KOPT-K1 (cell line): ENCODE results near the gene NELL2.

Experiments
- H3K27ac ChIP-seq: fragments of 200-600 bp; sonication (generic); 2 replicates; pipeline ENCODE4 v1.5.1; 2016; ENCODE audit warnings: antibody characterized with exemption, mild to moderate bottlenecking, low read depth, low read length; ENCODE audit not compliant: poor library complexity, severe bottlenecking
- H3K36me3 ChIP-seq: fragments of 200-600 bp; sonication (generic); 2 replicates; pipeline ENCODE4 v1.5.1; 2017; ENCODE audit warnings: antibody characterized with exemption, mild to moderate bottlenecking, low read length, moderate library complexity; ENCODE audit not compliant: insufficient read depth
- H3K9me3 ChIP-seq: fragments of 200-600 bp; sonication (generic); 2 replicates; pipeline ENCODE4 v1.5.1; 2017; ENCODE audit warnings: antibody characterized with exemption, low read length, mild to moderate bottlenecking; ENCODE audit not compliant: insufficient read depth, poor library complexity, severe bottlenecking

The NELL2 gene

DNA sequence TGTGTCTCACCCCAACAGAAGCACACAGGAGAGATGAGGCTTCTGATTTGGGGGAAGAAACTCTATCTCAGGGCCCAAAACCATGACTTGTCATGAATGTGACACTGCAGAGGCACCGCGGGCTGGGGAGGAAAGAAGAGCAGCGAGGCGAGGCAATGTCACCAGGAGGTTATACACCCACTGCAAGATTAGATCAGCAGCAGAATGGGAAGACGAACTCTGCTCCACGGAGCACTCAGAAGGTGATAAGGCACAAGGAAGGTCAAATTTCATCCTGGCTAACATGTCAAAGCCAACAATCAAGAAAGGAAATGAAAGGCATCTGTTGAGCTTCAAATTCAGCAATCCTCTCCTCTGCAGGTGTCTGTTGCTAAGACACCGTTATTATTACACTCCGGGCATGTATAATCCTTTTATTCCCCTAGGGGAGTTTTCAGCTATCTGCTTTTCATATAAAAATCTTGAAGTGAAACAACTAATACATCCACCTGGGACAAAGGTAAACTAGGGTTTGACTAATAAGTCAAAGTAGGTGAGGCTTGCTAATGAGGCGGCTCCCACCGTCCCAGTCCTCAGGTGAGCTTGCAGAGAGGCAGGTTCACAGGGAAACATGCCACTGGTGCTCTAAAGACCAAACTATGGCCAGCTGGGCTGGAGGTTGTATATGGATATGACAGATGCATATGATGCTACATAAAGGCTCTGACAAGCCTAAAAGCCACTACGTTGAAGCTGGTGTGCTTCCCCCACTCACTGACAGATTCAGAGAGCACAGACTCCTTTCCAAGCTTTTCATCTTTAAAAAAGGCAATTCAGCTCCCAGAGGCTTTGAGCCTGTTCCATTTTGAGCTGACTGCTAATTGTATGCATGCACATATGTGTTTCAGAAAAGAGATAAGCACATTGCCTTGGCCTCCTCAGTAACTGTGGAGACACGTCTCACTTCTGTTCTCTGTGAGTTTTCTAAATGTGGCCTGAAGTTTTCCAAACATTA lies 221.2 kb downstream of the NELL2 start:
- H3K9me3 ChIP-seq = no peaks in the 10 kb centered on the region
- H3K27ac ChIP-seq = no peak overlapping the region
- no peaks in the 10 kb centered on the region for H3K36me3 ChIP-seq

DNA sequence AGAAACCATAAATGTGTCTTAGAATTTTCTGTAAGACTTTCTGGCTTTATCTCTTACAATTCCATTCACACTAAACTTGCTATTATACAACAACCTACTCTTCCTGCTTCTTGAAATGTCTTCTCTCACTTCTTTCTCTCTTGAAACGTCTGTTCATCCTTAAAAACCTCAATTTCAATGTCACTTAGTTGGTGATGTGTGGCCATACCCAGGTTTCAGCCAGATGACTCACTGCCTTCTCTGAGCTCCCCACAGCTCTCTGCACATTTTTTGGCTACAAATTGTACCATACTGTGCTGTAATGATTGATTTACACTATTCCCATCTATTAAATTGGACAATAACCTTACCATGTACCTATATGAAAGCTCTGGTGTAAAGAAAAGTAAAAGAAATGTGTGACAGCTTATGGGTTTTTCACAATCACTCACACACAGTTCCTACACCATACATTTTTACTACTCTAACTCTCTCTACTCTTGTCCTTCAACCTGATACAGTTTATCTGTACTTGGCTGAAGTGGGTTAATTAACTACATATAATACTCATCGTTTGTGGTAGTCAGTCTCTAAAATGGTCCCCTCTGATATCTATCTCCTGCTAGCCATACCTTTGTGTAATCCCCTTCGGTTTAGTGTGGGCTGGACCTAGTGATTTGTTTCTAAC lies 222.1 kb downstream of the NELL2 start:
- Histone ChIP-seq H3K9me3 (no peaks in the 10 kb centered on the region), H3K27ac (no peak overlapping the region), H3K36me3 (no peaks in the 10 kb centered on the region)

DNA sequence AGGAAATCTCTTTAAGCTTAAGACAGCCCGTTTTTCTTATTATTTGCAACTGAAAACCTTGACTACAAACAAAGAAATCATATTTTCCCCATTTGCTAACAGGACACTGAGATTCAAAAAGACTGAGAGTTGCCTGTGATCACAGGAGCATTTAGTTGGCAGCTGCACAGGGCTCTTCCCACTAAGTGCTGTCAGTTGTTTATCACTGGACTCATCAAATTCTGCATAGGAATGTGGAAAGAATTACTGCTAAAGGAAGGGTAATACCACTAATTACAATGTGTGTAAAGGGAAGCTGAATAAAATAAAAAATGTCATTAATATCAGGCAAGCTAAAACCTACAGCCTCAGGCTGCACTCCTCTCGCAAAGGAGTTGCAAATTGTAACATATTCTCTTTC lies 226.4 kb downstream of the NELL2 start:
- Histone ChIP-seq H3K27ac (no peak overlapping the region), H3K9me3 (no peaks in the 10 kb centered on the region), H3K36me3 (no peaks in the 10 kb centered on the region)

DNA sequence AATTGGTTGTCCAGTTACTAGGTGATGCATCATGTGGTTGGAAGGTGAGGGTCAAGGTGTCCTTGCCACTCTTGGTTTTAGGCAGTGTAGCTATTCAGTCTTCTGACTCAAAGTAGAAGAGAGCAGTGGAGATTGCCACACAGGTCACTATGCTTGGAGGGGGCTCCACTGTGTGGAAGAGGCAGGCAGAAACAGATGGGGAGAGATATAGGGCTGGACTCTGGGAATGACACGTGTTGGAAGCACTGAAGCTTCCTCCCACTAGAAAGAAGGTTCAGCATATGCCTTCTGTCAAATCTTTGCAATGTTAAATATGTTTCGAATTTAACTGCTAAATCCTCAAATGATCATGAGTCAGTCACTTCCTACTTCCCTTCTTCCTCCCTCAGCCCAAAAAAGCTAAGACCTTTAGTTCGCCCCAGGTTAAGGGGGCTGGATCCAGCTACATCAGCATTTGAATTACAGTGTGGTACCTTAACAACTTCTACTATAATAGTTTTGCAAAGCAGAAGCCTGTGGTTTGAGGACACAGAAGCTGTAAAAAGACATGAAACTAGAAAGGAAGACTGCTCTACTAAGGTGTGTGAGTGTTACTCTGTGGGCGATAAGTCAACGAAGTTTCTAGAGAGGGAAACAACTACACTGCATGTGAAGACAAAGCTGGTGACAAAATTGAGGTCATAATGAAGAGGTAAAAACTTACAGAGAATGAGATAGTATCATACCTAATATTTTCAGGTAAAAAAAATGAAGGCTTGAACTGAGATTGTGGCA lies 228.0 kb downstream of the NELL2 start:
- no peaks in the 10 kb centered on the region for H3K9me3 ChIP-seq
- H3K36me3 ChIP-seq = no peaks in the 10 kb centered on the region
- no peak overlapping the region for H3K27ac ChIP-seq

DNA sequence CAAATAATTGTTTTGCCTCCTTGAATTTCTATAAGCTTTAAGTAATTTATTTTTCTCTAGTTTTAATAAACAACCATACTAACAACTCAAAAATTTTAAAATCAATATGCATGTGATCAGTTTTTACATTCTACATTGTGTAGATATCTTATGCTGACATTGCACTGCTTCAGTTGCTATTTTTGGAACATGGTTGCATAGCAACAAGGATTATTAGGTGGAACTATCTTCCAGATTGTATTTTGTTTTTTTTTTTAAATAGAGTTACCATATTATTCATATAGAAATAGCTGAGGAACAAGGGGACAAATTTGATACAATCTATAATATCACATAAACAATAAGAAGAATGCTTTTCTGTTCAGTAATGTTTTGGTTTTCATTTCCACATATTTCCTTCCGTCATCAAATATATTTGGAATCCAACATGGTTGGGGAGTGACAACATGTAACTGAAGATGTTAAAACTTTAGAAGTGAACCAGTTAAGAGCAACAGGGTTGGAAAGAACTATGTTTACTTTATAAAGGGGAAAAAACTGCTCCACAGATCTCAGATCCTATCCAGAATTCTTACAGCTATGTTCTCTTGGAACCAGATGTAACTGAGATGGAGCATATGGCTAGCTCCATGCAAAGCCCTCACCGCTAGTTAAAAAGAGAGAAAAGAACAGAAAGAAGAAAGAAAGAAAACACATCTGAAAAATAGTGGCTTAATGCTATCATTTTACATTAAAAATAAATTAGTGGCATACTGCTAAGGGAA lies 235.5 kb downstream of the NELL2 start:
- H3K36me3 ChIP-seq = no peaks in the 10 kb centered on the region
- no peak overlapping the region for H3K27ac ChIP-seq
- no peaks in the 10 kb centered on the region for H3K9me3 ChIP-seq

DNA sequence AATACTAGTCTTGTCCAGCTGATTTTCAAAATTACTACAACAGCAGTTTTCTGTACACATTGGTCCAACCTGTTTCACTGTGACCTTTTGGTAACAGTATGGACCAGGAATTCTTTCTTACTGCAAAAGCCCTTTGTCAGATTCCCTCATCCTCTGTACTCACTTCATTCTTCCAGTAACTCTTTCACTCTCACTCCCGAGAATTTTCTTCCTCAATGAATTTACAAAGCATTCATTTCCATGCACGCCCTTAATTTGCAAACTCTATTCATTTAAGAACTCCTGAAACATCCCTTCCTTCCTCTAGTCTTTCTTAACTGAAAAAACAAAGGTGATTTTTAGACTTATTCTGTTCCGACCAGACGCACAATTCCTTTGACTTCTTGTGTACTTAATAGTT lies 238.2 kb downstream of the NELL2 start:
- Histone ChIP-seq H3K27ac (no peak overlapping the region), H3K9me3 (no peaks in the 10 kb centered on the region), H3K36me3 (no peaks in the 10 kb centered on the region)

DNA sequence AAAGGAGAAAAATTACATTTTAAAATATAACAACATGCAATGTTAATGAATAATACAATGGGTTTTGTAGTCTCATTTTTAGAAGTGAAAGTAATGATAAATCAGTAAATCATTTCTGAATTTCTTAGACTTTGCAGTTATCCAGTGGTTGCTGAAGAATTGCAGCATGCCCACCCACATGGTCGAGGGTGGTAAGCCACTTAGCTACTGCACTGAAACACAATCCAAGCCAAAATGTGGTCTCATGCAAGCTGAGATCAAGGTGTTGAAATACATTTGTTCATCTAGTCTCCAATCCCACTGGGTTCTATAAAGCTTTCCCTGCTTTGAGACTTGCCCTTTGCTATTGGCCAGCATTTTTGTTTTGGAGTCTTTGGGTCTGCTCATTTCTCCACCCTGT lies 247.9 kb downstream of the NELL2 start:
- Histone ChIP-seq H3K27ac (no peak overlapping the region), H3K36me3 (no peaks in the 10 kb centered on the region)

DNA sequence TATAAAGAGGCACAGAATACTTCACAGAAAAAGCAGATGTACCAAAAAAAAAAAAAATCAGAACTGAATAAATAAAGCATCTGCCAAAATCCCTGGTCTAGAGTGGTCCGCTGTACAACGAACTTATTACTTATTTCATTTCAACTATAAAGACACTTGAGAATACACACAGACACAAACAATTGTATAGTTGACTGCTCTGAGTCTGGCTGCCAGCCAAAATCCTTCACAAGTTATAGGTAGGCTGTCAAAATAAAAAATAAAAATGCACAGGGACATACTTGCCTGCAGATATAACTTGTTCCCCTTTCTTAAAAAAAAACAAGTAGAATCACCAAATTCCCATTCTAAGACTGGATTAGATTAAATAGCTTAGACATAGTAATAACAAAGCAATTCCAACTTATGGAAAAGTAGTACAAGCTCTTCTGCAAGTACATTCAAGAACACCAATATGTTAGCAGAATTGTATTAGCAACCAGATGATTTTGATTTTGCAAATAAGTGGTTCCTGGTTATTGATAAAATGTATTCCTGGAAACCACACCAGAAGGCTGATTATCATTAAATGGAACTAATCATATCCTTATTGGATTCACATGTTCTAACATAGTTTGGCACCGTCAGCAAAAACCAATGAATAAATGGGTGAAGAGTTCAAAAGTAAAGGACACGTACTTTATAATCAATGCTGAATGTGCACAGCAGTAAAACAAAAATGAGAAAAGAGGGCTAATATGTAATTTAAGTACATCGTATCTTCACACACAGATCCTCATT lies 248.5 kb downstream of the NELL2 start:
- Histone ChIP-seq H3K9me3 (no peaks in the 10 kb centered on the region), H3K36me3 (no peaks in the 10 kb centered on the region), H3K27ac (no peak overlapping the region)

More for the DNA sequence above, 247.9 kb downstream of the NELL2 start:
- no peaks in the 10 kb centered on the region for H3K9me3 ChIP-seq

DNA sequence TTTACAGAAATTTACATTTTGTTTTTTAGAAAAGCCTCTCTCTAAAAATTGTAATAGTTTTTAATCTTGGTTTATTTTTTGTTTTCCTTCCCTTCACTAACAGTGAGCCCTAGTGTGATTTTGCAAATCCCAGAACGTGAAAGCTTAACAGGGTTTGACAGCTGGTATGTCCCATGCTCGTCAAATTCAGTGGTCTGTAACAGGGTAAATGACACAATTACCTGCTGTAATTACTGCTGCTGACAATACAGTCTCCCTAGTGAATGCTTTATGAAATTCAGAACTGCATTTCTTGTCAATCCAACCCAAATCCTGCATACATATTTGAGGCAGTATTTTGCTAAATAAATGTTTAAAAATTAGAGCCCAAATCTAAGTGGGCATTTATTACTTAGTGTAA lies 249.2 kb downstream of the NELL2 start:
- no peaks in the 10 kb centered on the region for H3K9me3 ChIP-seq
- H3K36me3 ChIP-seq = no peaks in the 10 kb centered on the region
- H3K27ac ChIP-seq = no peak overlapping the region

DNA sequence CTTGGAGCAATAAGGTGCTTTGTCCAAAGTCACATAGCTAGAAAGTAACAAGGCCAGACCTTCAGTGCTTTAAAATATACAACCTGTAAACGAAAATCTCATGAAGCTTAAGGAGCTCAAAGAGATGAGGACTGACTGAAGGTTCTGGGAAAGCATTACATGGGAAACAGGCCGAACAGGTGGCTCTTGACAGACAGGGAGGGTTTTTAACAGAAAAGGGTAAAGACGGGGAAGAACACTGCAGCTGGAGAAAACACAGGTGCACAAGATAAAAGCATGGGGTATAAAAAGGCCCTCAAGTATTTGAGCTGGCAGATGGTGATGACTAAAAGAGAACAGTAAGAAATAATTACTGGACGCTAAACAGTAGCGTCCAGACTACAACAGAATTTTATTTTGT lies 257.2 kb downstream of the NELL2 start:
- H3K27ac ChIP-seq = no peak overlapping the region
- H3K9me3 ChIP-seq = no peaks in the 10 kb centered on the region
- H3K36me3 ChIP-seq = no peaks in the 10 kb centered on the region

DNA sequence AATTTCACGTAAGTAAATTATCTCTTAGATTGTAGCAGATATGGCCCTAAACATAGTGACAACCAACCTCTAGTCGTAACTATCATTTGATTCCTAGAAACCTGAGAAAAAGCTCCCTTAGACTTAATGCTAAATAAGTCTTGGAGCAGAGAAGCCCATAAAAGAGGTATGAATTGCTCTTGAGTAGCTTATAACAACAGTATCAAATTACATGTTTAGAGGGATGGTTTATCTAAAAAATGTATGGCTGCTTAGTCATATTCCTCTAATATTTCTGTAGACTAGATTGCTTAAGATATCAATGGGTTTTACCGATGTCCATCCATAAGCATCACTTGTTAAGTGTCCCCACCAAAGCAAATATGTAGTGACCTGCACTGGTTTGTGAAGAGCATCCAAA lies 259.7 kb downstream of the NELL2 start:
- Histone ChIP-seq H3K27ac (no peak overlapping the region), H3K36me3 (no peaks in the 10 kb centered on the region), H3K9me3 (no peaks in the 10 kb centered on the region)

DNA sequence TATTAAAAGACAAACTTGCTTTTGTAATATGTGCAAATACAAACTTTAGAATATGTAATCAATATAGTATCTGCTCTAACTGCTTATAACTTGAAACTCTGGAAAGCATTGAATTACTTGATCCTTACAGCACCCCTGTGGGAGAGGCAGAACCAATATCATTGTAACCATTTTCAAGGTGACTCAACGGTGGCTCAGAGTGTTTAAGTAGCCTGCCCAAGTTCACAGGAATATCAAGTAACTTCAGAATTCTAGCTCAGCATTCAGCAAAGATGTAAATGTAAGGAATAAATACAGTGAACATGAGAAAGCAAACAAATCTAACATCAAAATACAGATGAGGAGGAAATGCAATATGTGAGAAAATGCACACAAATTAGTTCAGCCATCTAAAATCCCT lies 264.6 kb downstream of the NELL2 start:
- Histone ChIP-seq H3K27ac (no peak overlapping the region), H3K36me3 (no peaks in the 10 kb centered on the region), H3K9me3 (no peaks in the 10 kb centered on the region)

DNA sequence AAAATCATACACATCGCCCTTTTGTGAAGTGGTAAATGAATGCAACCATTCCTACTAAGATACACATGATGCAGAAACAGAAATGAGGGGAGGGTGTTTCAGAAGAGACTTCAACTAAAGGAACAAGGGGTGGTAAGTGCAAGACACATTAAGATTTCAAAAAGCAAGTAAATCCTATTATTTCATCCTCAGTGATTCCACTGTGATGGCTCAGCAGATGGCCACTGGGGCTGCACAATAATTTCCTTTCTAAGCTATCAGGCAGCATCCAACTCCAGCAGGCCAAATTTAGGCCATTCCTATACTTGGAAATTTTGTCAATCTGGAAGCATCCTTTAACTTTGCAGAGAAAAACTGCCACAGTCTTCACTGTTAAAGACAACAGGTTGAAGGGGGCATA lies 272.4 kb downstream of the NELL2 start:
- Histone ChIP-seq H3K27ac (no peak overlapping the region), H3K36me3 (no peaks in the 10 kb centered on the region)

DNA sequence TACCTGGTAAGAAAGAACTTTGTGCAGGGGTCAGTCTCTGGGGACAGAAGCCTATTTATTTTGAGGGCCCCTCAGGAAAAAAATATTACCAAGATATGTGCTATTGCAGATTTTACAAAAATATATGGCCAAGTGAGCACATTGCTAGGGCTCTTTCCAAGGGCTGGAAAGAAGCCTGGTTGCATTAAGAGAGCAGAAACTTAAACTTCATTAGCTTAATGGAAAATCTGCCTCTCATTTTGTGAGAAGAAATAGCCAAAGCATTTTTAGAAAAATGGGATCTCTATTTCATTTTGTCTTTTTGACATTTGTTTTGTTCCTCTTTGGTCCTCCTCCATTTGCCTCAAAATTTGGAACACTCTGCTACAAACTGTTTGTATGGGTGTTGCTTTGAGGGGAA lies 283.5 kb downstream of the NELL2 start:
- H3K9me3 ChIP-seq = no peaks in the 10 kb centered on the region

More for the DNA sequence above, 272.4 kb downstream of the NELL2 start:
- no peaks in the 10 kb centered on the region for H3K9me3 ChIP-seq

More for the DNA sequence above, 283.5 kb downstream of the NELL2 start:
- no peak overlapping the region for H3K27ac ChIP-seq
- no peaks in the 10 kb centered on the region for H3K36me3 ChIP-seq
